ENCODE results near the gene IGHMBP2. TPM values are rescaled to one million over a fixed set of nuclear protein-coding genes. Genes with fewer than 3 reads are reported as not detected.

The IGHMBP2 gene
- total RNA-seq, 1 donor from 2014 or later, result 10.3 TPM

- no peak overlapping the region for H3K4me3 ChIP-seq (ENCODE audit: low read depth, low read length)
- no peak for TF ChIP-seq CTCF (conservative IDR thresholded peaks at IDR 0.05; ENCODE audit: low read depth, low read length)
- DNase-seq (ENCODE audit: low read depth), result no peak
Measured at GRCh38 chr11:68978626-68978930, 74.9 kb downstream of the IGHMBP2 start.

GRCh38 chr11:68978931-68979594, 75.4 kb downstream of the IGHMBP2 start:
- H3K4me3 ChIP-seq (ENCODE audit: low read depth, low read length), result no peak overlapping the region
- no peak for DNase-seq (ENCODE audit: low read depth)
- TF ChIP-seq CTCF (conservative IDR thresholded peaks at IDR 0.05; ENCODE audit: low read depth, low read length), result no peak

- no peak for DNase-seq (ENCODE audit: low read depth)
- no peak overlapping the region for H3K4me3 ChIP-seq (ENCODE audit: low read depth, low read length)
- no peak for TF ChIP-seq CTCF (conservative IDR thresholded peaks at IDR 0.05; ENCODE audit: low read depth, low read length)
Measured at GRCh38 chr11:68979931-68980775, 76.5 kb downstream of the IGHMBP2 start.

- TF ChIP-seq CTCF (conservative IDR thresholded peaks at IDR 0.05; ENCODE audit: low read depth, low read length), result no peak
- no peak within 1 kb of the TSS for H3K4me3 ChIP-seq (ENCODE audit: low read depth, low read length)
- no peak for DNase-seq (ENCODE audit: low read depth)
Measured at GRCh38 chr11:68980776-68981065, 77.0 kb downstream of the IGHMBP2 start, which contains the start of gene MRGPRD. MRGPRD (minus strand) TSS chr11:68980986; CDS start chr11:68980986, 0 bp downstream.

- no peak for TF ChIP-seq CTCF (conservative IDR thresholded peaks at IDR 0.05; ENCODE audit: low read depth, low read length)
- H3K4me3 ChIP-seq (ENCODE audit: low read depth, low read length), result no peak overlapping the region
- no peak for DNase-seq (ENCODE audit: low read depth)
Measured at GRCh38 chr11:68982134-68982533, 78.4 kb downstream of the IGHMBP2 start.

GRCh38 chr11:68983801-68984200, 80.1 kb downstream of the IGHMBP2 start:
- no peak overlapping the region for H3K4me3 ChIP-seq (ENCODE audit: low read depth, low read length)
- no peak for TF ChIP-seq CTCF (conservative IDR thresholded peaks at IDR 0.05; ENCODE audit: low read depth, low read length)
- no peak for DNase-seq (ENCODE audit: low read depth)

GRCh38 chr11:68987211-68987610, 83.5 kb downstream of the IGHMBP2 start:
- DNase-seq (ENCODE audit: low read depth), result no peak
- no peak overlapping the region for H3K4me3 ChIP-seq (ENCODE audit: low read depth, low read length)
- no peak for TF ChIP-seq CTCF (conservative IDR thresholded peaks at IDR 0.05; ENCODE audit: low read depth, low read length)

All from epithelial cell of proximal tubule (primary cell).